ENCODE results near the gene ROR2. TPM values are rescaled to one million over a fixed set of nuclear protein-coding genes. Genes with fewer than 3 reads are reported as not detected.

The ROR2 gene
- polyA plus RNA-seq, 3 donors = not detected

DNA sequence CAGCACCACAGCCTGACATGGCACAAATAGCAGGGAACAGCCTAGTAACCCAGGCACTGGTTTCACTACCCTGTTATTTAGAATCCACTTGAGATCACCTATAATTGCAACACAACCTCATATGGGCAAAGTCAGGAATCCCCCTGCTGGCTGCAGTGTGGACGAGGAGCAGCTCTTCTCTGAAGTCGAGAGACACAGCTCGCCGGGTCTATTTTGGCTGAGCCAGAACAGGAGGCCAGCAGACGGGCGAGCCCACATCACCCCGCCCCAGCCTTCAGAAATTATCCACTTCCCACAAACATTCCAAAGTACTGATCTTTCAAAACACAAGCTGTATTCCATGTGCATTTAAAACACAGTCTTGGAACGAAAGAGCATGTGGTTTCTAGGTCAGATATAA is 179.0 kb downstream of the ROR2 start:
- peaks cover 3 to 8% (median 6%) of the 10 kb centered on the region in 3 donors for H3K27me3 Mint-ChIP-seq (ENCODE audit: low read depth in 3 of 3)

DNA sequence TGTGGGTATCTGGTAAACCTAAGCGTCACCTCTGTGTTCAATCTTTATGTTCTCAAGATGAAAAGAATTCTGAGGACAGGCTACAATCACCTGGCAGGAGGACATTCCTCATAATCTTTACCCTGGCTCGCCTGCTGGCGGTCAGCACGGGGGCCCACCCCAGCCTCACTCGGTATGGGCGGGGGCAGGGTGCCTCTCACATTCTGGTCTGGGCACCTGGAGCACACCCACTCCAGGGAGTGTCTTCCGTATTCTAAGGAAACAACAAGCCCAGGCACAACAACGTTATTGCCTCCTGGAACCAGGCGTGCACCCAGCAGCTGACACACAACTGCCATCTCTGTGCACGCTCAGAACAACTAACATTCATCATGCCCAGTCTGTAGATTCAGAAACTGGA is 179.8 kb downstream of the ROR2 start:
- DNase-seq = no peak
- WGBS (ENCODE audit: insufficient coverage) = 99% methylated on average over 10 of the region's 10 CpGs
- no peaks in the 10 kb centered on the region for H3K36me3 Mint-ChIP-seq
- no peak overlapping the region for H3K27ac ChIP-seq (ENCODE audit: low read depth in 1 of 2, low read length in 2 of 2)
- H3K27me3 ChIP-seq (ENCODE audit: control insufficient read depth in 2 of 2, insufficient read depth in 2 of 2, low read length in 2 of 2) = no peaks in the 10 kb centered on the region
- H3K9me3 ChIP-seq (replicated peaks in 1 of 2; ENCODE audit: control insufficient read depth in 1 of 2, insufficient read depth in 1 of 2, low read length in 2 of 2) = no peaks in the 10 kb centered on the region
- H3K4me3 ChIP-seq (replicated peaks in 1 of 3; ENCODE audit: low read depth in 2 of 3, low read length in 3 of 3) = no peak overlapping the region
- H3K79me2 ChIP-seq (ENCODE audit: insufficient read depth, low read length) = no peaks in the 10 kb centered on the region
- peaks cover 3 to 9% (median 6%) of the 10 kb centered on the region in 3 donors for H3K27me3 Mint-ChIP-seq (ENCODE audit: low read depth in 3 of 3)
- no peak overlapping the region for H3K27ac Mint-ChIP-seq
- H3K4me3 Mint-ChIP-seq = no peak overlapping the region
- no peaks in the 10 kb centered on the region for H3K4me1 ChIP-seq (ENCODE audit: control insufficient read depth in 1 of 2, insufficient read depth in 2 of 2, low read length in 2 of 2)
- TF ChIP-seq, protein P1, sequence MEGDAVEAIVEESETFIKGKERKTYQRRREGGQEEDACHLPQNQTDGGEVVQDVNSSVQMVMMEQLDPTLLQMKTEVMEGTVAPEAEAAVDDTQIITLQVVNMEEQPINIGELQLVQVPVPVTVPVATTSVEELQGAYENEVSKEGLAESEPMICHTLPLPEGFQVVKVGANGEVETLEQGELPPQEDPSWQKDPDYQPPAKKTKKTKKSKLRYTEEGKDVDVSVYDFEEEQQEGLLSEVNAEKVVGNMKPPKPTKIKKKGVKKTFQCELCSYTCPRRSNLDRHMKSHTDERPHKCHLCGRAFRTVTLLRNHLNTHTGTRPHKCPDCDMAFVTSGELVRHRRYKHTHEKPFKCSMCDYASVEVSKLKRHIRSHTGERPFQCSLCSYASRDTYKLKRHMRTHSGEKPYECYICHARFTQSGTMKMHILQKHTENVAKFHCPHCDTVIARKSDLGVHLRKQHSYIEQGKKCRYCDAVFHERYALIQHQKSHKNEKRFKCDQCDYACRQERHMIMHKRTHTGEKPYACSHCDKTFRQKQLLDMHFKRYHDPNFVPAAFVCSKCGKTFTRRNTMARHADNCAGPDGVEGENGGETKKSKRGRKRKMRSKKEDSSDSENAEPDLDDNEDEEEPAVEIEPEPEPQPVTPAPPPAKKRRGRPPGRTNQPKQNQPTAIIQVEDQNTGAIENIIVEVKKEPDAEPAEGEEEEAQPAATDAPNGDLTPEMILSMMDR (IDR thresholded peaks at IDR 0.05) = no peak
- no peaks in the 10 kb centered on the region for H4K20me1 ChIP-seq (ENCODE audit: insufficient read depth, low read length)
- H3K4me1 Mint-ChIP-seq = peaks cover 6% of the 10 kb centered on the region
- no peaks in the 10 kb centered on the region for H3K36me3 ChIP-seq (replicated peaks in 1 of 2; ENCODE audit: control insufficient read depth in 1 of 2, insufficient read depth in 2 of 2, low read length in 2 of 2)
- H3K9me3 Mint-ChIP-seq = no peaks in the 10 kb centered on the region
- no peak overlapping the region for H3K9ac ChIP-seq (ENCODE audit: insufficient read depth, low read length, poor library complexity, severe bottlenecking)
- intact Hi-C loops (cut with micrococcal nuclease) = no loop called here
- H3K4me2 ChIP-seq (replicated peaks; ENCODE audit: extremely low read depth, low read length, poor library complexity, severe bottlenecking) = no peak overlapping the region
- H2AFZ ChIP-seq (ENCODE audit: insufficient read depth, low read depth, low read length, poor library complexity, severe bottlenecking) = no peak overlapping the region

More for the DNA sequence above, 179.0 kb downstream of the ROR2 start:
- H3K27ac ChIP-seq (ENCODE audit: low read depth in 1 of 2, low read length in 2 of 2) = no peak overlapping the region
- Mint-ChIP-seq H3K4me1 (peaks cover 8% of the 10 kb centered on the region), H3K36me3 (no peaks in the 10 kb centered on the region), H3K4me3 (no peak overlapping the region), H3K9me3 (no peaks in the 10 kb centered on the region), H3K27ac (no peak overlapping the region)
- H4K20me1 ChIP-seq (ENCODE audit: insufficient read depth, low read length) = no peaks in the 10 kb centered on the region
- no peak overlapping the region for H3K9ac ChIP-seq (ENCODE audit: insufficient read depth, low read length, poor library complexity, severe bottlenecking)
- no peak overlapping the region for H3K4me2 ChIP-seq (replicated peaks; ENCODE audit: extremely low read depth, low read length, poor library complexity, severe bottlenecking)
- no peak overlapping the region for H2AFZ ChIP-seq (ENCODE audit: insufficient read depth, low read depth, low read length, poor library complexity, severe bottlenecking)
- WGBS (ENCODE audit: insufficient coverage) = 72% methylated on average over 5 of the region's 8 CpGs
- no peak overlapping the region for H3K4me3 ChIP-seq (replicated peaks in 1 of 3; ENCODE audit: low read depth in 2 of 3, low read length in 3 of 3)
- H3K9me3 ChIP-seq (replicated peaks in 1 of 2; ENCODE audit: control insufficient read depth in 1 of 2, insufficient read depth in 1 of 2, low read length in 2 of 2) = no peaks in the 10 kb centered on the region
- H3K4me1 ChIP-seq (ENCODE audit: control insufficient read depth in 1 of 2, insufficient read depth in 2 of 2, low read length in 2 of 2) = no peaks in the 10 kb centered on the region
- TF ChIP-seq, protein P1 (IDR thresholded peaks at IDR 0.05) = no peak
- intact Hi-C loops (cut with micrococcal nuclease) = no loop called here
- no peaks in the 10 kb centered on the region for H3K27me3 ChIP-seq (ENCODE audit: control insufficient read depth in 2 of 2, insufficient read depth in 2 of 2, low read length in 2 of 2)
- no peaks in the 10 kb centered on the region for H3K36me3 ChIP-seq (replicated peaks in 1 of 2; ENCODE audit: control insufficient read depth in 1 of 2, insufficient read depth in 2 of 2, low read length in 2 of 2)
- no peak for DNase-seq
- no peaks in the 10 kb centered on the region for H3K79me2 ChIP-seq (ENCODE audit: insufficient read depth, low read length)
